Activated CD8-positive, alpha-beta memory T cell treated with anti-CD3 and anti-CD28 coated beads for 24 hours (primary cell): ENCODE measurements around the gene CHCHD1.
"Not testable (repeated sequence)": the region's sequence is repeated elsewhere in the genome, so short reads cannot be mapped to it uniquely, and the experiment has no call there.

Experiments used
- DNase-seq: peaks from one replicate; pipeline ENCODE4 v3.0.0-alpha.2; 2020

Gene CHCHD1

GRCh38 chr10:73771722-73772280 lies 10.0 kb upstream of the CHCHD1 start:
- no peak for DNase-seq

DNA sequence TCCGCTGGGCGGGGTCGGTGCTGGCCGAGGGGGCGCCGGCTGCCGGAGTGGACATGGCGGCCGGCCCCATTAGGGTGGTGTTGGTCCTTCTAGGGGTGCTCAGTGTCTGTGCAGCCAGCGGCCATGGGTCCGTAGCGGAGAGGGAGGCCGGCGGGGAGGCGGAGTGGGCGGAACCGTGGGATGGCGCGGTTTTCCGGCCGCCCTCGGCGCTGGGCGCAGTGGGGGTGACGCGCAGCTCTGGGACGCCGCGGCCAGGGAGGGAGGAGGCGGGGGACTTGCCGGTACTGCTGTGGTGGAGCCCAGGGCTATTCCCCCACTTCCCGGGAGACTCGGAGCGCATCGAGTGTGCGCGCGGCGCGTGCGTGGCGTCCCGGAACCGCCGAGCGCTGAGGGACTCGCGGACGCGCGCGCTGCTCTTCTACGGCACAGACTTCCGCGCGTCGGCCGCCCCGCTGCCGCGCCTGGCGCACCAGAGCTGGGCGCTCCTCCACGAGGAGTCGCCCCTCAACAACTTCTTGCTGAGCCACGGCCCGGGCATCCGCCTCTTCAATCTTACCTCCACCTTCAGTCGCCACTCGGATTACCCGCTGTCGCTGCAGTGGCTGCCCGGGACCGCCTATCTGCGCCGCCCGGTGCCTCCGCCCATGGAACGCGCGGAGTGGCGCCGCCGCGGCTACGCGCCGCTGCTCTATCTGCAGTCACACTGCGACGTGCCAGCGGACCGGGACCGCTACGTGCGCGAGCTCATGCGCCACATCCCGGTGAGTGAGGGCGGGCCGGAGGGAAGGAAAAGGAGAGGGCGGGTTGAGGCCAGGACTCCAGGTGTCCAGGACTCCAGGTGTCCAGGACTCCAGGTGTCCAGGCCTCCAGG lies 9.3 kb upstream of the CHCHD1 start:
- DNase-seq, result peak; percentile 92

DNA sequence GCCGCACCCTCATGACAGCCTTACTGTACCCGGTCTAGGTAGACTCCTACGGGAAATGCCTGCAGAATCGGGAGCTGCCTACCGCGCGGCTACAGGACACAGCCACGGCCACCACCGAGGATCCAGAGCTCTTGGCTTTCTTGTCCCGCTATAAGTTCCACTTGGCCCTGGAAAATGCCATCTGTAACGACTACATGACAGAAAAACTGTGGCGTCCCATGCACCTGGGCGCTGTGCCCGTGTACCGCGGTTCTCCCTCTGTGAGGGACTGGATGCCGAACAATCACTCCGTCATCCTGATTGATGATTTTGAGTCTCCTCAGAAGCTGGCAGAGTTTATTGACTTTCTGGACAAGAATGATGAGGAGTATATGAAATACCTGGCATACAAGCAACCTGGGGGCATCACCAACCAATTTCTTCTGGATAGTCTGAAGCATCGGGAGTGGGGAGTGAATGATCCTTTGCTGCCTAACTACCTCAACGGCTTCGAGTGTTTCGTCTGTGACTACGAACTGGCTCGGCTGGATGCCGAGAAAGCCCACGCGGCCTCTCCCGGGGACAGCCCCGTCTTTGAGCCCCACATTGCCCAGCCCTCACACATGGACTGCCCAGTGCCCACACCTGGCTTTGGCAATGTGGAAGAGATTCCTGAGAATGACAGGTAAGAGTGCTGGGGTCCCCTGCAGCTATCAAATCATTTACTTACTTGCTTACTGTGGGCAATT lies 8.5 kb upstream of the CHCHD1 start:
- DNase-seq, result peak; percentile 64

GRCh38 chr10:73774637-73775036 lies 7.2 kb upstream of the CHCHD1 start:
- DNase-seq, result no peak

DNA sequence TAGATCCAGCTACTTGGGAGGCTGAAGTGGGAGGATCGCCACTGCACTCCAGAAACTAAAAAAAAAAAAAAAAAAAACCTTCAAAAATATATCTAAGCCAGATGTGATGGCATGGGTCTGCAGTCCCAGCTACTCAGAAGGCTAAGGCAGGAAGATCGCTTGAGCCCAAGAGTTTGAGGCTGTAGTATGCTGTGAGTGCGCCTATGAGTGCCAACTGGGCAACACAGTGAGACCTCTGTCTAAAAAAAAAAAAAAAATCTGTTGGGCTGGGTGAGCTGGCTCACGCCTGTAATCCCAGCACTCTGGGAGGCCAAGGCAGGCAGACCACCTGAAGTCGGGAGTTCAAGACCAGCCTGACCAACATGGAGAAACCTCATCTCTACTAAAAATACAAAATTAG lies 2.8 kb upstream of the CHCHD1 start:
- DNase-seq, result no peak

GRCh38 chr10:73779539-73780197 lies 2.2 kb upstream of the CHCHD1 start:
- DNase-seq, result no peak

DNA sequence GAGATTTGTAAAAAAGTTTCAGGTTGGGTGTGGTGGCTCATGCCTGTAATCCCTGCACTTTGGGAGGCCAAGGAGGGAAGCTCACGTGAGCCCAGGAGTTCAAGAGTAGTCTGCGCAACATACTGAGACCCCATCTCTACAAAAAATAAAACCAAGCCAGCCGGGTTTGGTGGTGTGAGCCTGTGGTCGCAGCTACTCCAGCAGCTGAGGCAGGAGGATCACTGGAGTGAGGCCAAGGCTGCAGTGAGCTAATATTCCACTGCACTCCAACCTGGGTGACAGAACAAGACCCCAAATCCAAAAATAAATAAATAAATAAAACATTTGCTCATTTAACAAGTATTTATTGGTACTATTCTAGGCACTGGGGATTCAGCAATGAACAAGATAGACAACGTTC lies 1.5 kb upstream of the CHCHD1 start:
- no peak for DNase-seq

DNA sequence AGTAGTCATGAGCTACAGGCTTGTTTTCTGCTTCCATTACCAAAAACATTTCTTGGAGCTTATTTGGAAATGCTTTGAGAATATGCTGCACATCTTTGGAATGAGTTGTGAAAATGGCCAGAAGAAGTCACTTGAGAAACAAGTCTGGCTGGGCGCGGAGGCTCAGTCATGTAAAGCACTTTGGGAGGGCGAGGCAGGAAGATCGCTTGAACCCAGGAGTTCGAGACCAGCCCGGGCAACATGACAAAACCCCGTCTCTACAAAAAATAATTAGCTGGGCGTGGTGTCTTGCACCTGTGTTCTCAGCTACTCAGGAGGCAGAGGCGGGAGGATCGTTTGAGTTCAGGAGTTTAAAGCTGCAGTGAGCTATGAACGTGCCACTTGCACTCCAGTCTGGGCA lies 882 bp upstream of the CHCHD1 start:
- DNase-seq, result no peak

DNA sequence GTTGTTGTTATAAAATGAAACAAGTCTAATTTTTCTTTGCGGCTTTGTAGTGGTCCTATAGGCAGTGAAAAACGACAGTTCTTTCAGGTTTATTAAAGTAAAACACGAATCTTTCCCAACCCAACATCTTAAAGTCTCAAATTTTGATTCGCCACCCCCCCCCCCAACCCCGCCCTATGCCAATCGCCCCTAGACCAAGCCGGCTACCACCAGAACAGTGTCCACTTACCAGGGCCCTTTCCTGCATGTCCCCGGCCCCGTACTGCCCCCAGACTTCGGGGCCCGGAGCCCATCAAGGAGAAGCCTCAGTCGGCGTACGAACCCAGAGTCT lies 335 bp upstream of the CHCHD1 start:
- no peak for DNase-seq

DNA sequence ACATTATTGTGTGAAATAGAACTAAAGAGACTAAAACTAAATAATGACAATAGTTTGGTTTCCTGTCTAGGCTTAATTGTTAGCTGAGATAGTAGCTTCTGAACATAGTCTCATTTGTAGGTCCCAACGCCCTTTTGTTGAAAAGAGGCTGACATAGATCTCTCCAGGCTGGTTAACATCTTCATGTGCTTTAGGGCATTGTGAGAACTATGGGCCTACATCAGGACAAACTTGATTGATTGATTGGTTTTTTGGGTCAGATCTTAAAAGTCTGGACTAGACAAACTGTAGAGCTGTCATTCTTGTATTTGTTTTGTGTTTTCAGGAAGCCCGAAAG lies 869 bp downstream of the CHCHD1 start:
- DNase-seq, result no peak

- peak; percentile 93 for DNase-seq
Measured at GRCh38 chr10:73785211-73785720, 3.4 kb downstream of the CHCHD1 start, which contains the start of gene ZSWIM8. Gene ZSWIM8, plus strand, starts transcription at chr10:73785606. Its CDS starts 273 bp downstream, at chr10:73785879.

GRCh38 chr10:73785721-73786511 lies 4.1 kb downstream of the CHCHD1 start:
- DNase-seq, result no peak

- DNase-seq, result no peak
Measured at GRCh38 chr10:73786512-73786885, 4.7 kb downstream of the CHCHD1 start.

DNA sequence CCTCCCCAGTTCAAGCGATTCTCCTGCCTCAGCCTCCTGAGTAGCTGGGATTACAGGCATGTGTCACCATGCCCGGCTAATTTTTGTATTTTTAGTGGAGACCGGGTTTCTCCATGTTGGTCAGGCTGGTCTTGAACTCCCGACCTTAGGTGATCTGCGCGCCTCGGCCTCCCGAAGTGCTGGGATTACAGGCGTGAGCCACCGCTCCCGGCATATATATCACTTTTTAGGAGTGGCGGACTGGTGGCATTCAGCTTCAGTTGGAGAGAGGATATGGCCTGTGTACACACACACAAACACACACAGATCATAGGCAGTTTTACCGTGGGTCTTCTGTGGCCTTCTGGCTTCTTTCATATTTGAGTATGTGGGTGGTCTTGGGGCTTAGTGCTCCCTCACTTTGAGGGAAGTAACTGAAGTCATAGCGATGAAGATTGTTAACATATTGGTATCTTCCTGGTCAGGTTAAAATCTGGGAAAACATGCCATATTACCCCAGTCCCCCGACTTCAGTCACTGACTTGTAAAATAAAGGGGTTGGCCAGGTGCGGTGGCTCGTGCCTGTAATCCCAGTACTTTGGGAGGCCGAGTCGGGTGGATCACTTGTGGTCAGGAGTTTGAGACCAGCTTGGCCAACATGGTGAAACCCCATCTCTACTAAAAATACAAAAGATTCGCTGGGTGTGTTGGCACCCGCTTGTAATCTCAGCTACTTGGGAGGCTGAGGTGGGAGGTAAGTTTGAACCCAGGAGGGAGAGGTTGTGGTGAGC lies 5.4 kb downstream of the CHCHD1 start:
- DNase-seq, result not testable (repeated sequence)

- DNase-seq, result no peak
Measured at GRCh38 chr10:73788864-73789658, 7.2 kb downstream of the CHCHD1 start.

DNA sequence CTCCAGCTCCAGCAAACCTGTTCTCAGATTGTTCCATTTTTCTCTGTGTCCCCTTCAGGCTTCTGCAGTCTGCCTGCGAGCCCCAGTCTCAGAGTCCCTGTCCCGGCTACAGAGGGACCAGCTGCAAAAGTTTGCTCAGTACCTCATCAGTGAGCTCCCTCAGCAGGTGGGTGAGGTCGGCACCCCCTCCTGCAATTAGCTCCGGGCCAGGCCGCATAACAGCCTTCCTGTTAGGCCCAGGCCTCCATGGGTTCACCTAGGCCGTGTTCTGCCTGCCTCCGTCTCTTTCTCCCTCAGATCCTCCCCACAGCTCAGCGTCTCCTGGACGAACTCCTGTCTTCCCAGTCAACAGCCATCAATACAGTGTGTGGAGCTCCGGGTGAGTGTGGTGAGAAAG lies 7.8 kb downstream of the CHCHD1 start:
- no peak for DNase-seq

DNA sequence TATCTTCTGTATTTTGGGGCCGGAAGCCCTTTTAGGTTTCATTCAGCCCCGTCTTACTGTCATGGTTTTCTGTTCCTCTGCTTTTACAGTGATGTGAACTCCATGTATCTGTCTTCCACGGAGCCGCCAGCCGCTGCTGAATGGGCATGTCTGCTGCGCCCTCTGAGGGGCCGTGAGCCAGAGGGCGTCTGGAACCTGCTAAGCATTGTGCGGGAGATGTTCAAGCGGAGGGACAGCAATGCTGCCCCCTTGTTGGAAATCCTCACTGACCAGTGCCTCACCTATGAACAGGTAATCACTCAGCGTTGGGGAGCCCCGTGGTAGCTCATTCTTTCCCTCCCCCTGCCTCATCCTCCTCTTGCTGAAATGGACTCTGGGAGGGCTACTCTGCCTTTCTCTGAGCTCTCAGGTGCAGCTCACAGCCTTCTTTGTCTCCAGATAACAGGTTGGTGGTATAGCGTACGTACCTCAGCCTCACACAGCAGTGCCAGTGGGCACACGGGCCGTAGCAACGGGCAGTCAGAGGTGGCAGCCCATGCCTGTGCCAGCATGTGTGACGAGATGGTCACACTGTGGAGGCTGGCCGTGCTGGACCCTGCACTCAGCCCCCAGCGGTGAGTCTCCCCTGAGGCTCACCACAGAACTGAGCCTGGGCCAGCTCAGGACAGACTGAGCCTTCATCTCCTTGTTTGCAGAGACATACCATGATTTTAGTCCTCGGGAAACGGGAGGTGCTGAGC lies 9.2 kb downstream of the CHCHD1 start:
- DNase-seq, result no peak

DNA sequence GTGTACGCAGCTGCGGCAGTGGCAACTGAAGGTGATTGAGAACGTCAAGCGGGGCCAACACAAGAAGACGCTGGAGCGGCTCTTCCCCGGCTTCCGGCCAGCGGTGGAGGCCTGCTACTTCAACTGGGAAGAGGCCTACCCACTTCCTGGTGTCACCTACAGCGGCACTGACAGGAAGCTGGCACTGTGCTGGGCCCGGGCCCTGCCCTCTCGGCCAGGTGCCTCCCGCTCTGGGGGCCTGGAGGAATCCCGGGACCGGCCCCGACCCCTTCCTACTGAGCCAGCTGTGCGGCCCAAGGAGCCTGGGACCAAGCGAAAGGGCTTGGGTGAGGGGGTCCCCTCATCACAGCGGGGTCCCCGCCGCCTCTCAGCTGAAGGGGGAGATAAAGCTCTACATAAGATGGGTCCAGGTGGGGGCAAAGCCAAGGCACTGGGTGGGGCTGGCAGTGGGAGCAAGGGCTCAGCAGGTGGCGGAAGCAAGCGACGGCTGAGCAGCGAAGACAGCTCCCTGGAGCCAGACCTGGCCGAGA lies 10.1 kb downstream of the CHCHD1 start:
- no peak for DNase-seq

DNA sequence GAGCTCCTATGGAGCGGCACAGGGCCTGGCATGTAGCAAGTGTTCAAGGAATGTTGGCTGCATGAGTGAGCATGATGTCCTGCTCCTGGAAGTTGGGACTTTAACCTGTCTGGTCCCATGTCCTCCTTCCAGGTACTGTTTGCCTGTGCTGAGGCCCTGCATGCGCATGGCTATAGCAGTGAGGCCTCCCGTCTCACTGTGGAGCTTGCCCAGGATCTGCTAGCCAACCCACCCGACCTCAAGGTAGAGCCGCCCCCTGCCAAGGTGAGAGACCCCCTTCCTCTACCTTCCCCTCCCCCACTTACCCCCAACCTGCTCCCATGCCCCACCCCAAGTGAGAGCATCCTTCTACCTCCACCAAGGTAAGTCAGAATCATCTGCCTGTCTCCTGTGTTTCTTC lies 11.6 kb downstream of the CHCHD1 start:
- no peak for DNase-seq

GRCh38 chr10:73795491-73795890 lies 13.6 kb downstream of the CHCHD1 start:
- not testable (repeated sequence) for DNase-seq
